Ascending aorta (tissue), 2 donors: ENCODE measurements around the gene SCN1A. TPM values are rescaled to one million over a fixed set of nuclear protein-coding genes. Genes with fewer than 3 reads are reported as not detected.

ENCODE experiments used
- DNase-seq, 2 donors: peaks; one replicate each; pipeline ENCODE4 v3.0.0-alpha.2; 2019; ENCODE audit warnings: low spot score in 2 of 2
- H3K27ac ChIP-seq, 2 donors: fragments of 200-600 bp; sonication (generic); one replicate each; pipeline ENCODE4 v1.5.1; 2016 to 2017; ENCODE audit warnings: mild to moderate bottlenecking in 1 of 2
- H3K27me3 ChIP-seq: fragments of 200-600 bp; sonication (generic); one replicate; pipeline ENCODE4 v1.5.1; 2017
- H3K36me3 ChIP-seq, 2 donors: fragments of 200-600 bp; sonication (generic); one replicate each; pipeline ENCODE4 v1.5.1; 2016
- H3K4me1 ChIP-seq, 2 donors: fragments of 200-600 bp; sonication (generic); one replicate each; pipeline ENCODE4 v1.5.1; 2016 to 2017; ENCODE audit warnings: mild to moderate bottlenecking in 1 of 2
- H3K4me3 ChIP-seq, 2 donors: fragments of 200-600 bp; sonication (generic); one replicate each; pipeline ENCODE4 v1.5.1; 2016 to 2017; ENCODE audit warnings: mild to moderate bottlenecking in 1 of 2
- H3K9me3 ChIP-seq, 2 donors: fragments of 200-600 bp; sonication (generic); one replicate each; pipeline ENCODE4 v1.5.1; 2016
- CTCF ChIP-seq, 3 experiments: fragments of 200-600 bp in 2 of 3; fragments of 450-650 bp in 1 of 3; sonication (generic) in 2 of 3; IDR thresholded peaks; one replicate each; pipeline ENCODE4 v1.5.1; 2016 to 2019; ENCODE audit warnings: antibody characterized with exemption in 3 of 3, mild to moderate bottlenecking in 1 of 3, moderate library complexity in 1 of 3
- intact Hi-C: fragments of 100-400 bp; cut with DNase I; formaldehyde crosslinking; loops from one replicate; pipeline ENCODE4 v1.15.1; 2023
- total RNA-seq: library from RNA; depleted of rRNA; stranded (reverse); fragments of >200 nt; gene quantifications from one replicate; pipeline ENCODE4 v1.1.0, GENCODE V29; 2016

Gene SCN1A
- total RNA-seq, 1 donor from 2014 or later: not detected

- H3K27ac ChIP-seq: no peak overlapping the region
- H3K4me1 ChIP-seq: no peaks in the 10 kb centered on the region
- intact Hi-C loops: loop anchor here (10.0 kb wide), 1 partner anchor 1131 kb away; no protein-coding TSS in a partner anchor
- DNase-seq: no peak
- no peak overlapping the region for H3K4me3 ChIP-seq
- H3K27me3 ChIP-seq: no peaks in the 10 kb centered on the region
- no peak for TF ChIP-seq CTCF (IDR thresholded peaks at IDR 0.05)
- H3K36me3 ChIP-seq: no peaks in the 10 kb centered on the region
- no peaks in the 10 kb centered on the region for H3K9me3 ChIP-seq
Measured at GRCh38 chr2:166126007-166126639, 1.7 kb downstream of the SCN1A start.

GRCh38 chr2:166125557-166125956, 2.3 kb downstream of the SCN1A start:
- no peak for DNase-seq
- TF ChIP-seq CTCF (IDR thresholded peaks at IDR 0.05): no peak
- intact Hi-C loops: loop anchor here (10.0 kb wide), 1 partner anchor 1131 kb away; no protein-coding TSS in a partner anchor
- H3K27me3 ChIP-seq: no peaks in the 10 kb centered on the region
- no peak overlapping the region for H3K27ac ChIP-seq
- H3K36me3 ChIP-seq: no peaks in the 10 kb centered on the region
- H3K9me3 ChIP-seq: no peaks in the 10 kb centered on the region
- H3K4me1 ChIP-seq: no peaks in the 10 kb centered on the region
- H3K4me3 ChIP-seq: no peak overlapping the region

GRCh38 chr2:166118180-166118579, 9.6 kb downstream of the SCN1A start:
- Histone ChIP-seq H3K4me3 (no peak overlapping the region), H3K4me1 (no peaks in the 10 kb centered on the region), H3K9me3 (no peaks in the 10 kb centered on the region), H3K36me3 (no peaks in the 10 kb centered on the region), H3K27me3 (no peaks in the 10 kb centered on the region), H3K27ac (no peak overlapping the region)
- no peak for TF ChIP-seq CTCF (IDR thresholded peaks at IDR 0.05)
- intact Hi-C loops: no loop called here
- DNase-seq: no peak

GRCh38 chr2:166117491-166117890, 10.3 kb downstream of the SCN1A start:
- H3K27ac ChIP-seq: no peak overlapping the region
- H3K9me3 ChIP-seq: no peaks in the 10 kb centered on the region
- intact Hi-C loops: no loop called here
- no peaks in the 10 kb centered on the region for H3K4me1 ChIP-seq
- TF ChIP-seq CTCF (IDR thresholded peaks at IDR 0.05): no peak
- DNase-seq: no peak
- H3K36me3 ChIP-seq: no peaks in the 10 kb centered on the region
- H3K4me3 ChIP-seq: no peak overlapping the region
- H3K27me3 ChIP-seq: no peaks in the 10 kb centered on the region

- H3K27ac ChIP-seq: no peak overlapping the region
- H3K9me3 ChIP-seq: no peaks in the 10 kb centered on the region
- H3K4me3 ChIP-seq: no peak overlapping the region
- H3K4me1 ChIP-seq: no peaks in the 10 kb centered on the region
- intact Hi-C loops: no loop called here
- no peak for DNase-seq
- H3K27me3 ChIP-seq: no peaks in the 10 kb centered on the region
- no peaks in the 10 kb centered on the region for H3K36me3 ChIP-seq
- TF ChIP-seq CTCF (IDR thresholded peaks at IDR 0.05): no peak
Measured at GRCh38 chr2:166115589-166115988, 12.2 kb downstream of the SCN1A start.

GRCh38 chr2:166112193-166112605, 15.6 kb downstream of the SCN1A start:
- Histone ChIP-seq H3K36me3 (no peaks in the 10 kb centered on the region), H3K4me3 (no peak overlapping the region), H3K27me3 (no peaks in the 10 kb centered on the region), H3K9me3 (no peaks in the 10 kb centered on the region), H3K4me1 (no peaks in the 10 kb centered on the region), H3K27ac (no peak overlapping the region)
- no peak for DNase-seq
- intact Hi-C loops: no loop called here
- no peak for TF ChIP-seq CTCF (IDR thresholded peaks at IDR 0.05)
